Endometrial microvascular endothelial cells (primary cell): ENCODE measurements around the gene ACTR1B. TPM values are rescaled to one million over a fixed set of nuclear protein-coding genes. Genes with fewer than 3 reads are reported as not detected.
"Not testable (repeated sequence)": the region's sequence is repeated elsewhere in the genome, so short reads cannot be mapped to it uniquely, and the experiment has no call there.

Source experiments
- in situ Hi-C: cut with HindIII; loops from 2 replicates; pipeline ENCODE4 v1.10.0; 2017; ENCODE audit warnings: low sequenced_read_pairs, low pct_unique_long_range_greater_than_20kb; ENCODE audit errors: inconsistent ontology term
- total RNA-seq: library from RNA; depleted of rRNA; stranded (reverse); fragments of >200 nt; gene quantifications from one replicate; pipeline ENCODE4 v1.2.3, GENCODE V29; 2015; ENCODE audit errors: inconsistent ontology term

Gene ACTR1B
- total RNA-seq, 1 donor from 2014 or later, result 66.4 TPM

GRCh38 chr2:97695744-97696143, 31.9 kb upstream of the ACTR1B start:
- in situ Hi-C loops, result no loop called here

GRCh38 chr2:97693476-97693875, 29.6 kb upstream of the ACTR1B start:
- in situ Hi-C loops, result no loop called here

- in situ Hi-C loops, result no loop called here
Measured at GRCh38 chr2:97691166-97691565, 27.3 kb upstream of the ACTR1B start.

- in situ Hi-C loops, result no loop called here
Measured at GRCh38 chr2:97688062-97688827, 24.4 kb upstream of the ACTR1B start.

- in situ Hi-C loops, result not testable (repeated sequence)
Measured at GRCh38 chr2:97687235-97687634, 23.4 kb upstream of the ACTR1B start.

- in situ Hi-C loops, result no loop called here
Measured at GRCh38 chr2:97678298-97678697, 14.5 kb upstream of the ACTR1B start.

- in situ Hi-C loops, result no loop called here
Measured at GRCh38 chr2:97677480-97677879, 13.6 kb upstream of the ACTR1B start.

GRCh38 chr2:97676620-97677019, 12.8 kb upstream of the ACTR1B start:
- in situ Hi-C loops, result no loop called here

GRCh38 chr2:97675430-97676113, 11.7 kb upstream of the ACTR1B start:
- in situ Hi-C loops, result no loop called here

- in situ Hi-C loops, result no loop called here
Measured at GRCh38 chr2:97673915-97674283, 10.1 kb upstream of the ACTR1B start.

GRCh38 chr2:97673182-97673914, 9.5 kb upstream of the ACTR1B start:
- in situ Hi-C loops, result no loop called here

- in situ Hi-C loops, result not testable (repeated sequence)
Measured at GRCh38 chr2:97672606-97673140, 8.8 kb upstream of the ACTR1B start.

- in situ Hi-C loops, result no loop called here
Measured at GRCh38 chr2:97671526-97671925, 7.7 kb upstream of the ACTR1B start.

GRCh38 chr2:97670471-97670870, 6.6 kb upstream of the ACTR1B start:
- in situ Hi-C loops, result no loop called here

GRCh38 chr2:97669448-97669847, 5.6 kb upstream of the ACTR1B start, which contains the start of gene C2orf92:
Gene C2orf92 (plus strand): TSS chr2:97669713. CDS start chr2:97669789, 76 bp downstream.
- in situ Hi-C loops, result no loop called here

- in situ Hi-C loops, result no loop called here
Measured at GRCh38 chr2:97664636-97664970, 759 bp upstream of the ACTR1B start.

GRCh38 chr2:97663626-97663961, 250 bp downstream of the ACTR1B start:
- in situ Hi-C loops, result no loop called here

- in situ Hi-C loops, result no loop called here
Measured at GRCh38 chr2:97662895-97663625, 784 bp downstream of the ACTR1B start.

- in situ Hi-C loops, result no loop called here
Measured at GRCh38 chr2:97662386-97662894, 1.4 kb downstream of the ACTR1B start.
